GM21381 (cell line): ENCODE results near the gene ARHGAP20.
"Not testable (repeated sequence)": the region's sequence is repeated elsewhere in the genome, so short reads cannot be mapped to it uniquely, and the experiment has no call there.

Source experiments
- ATAC-seq: cut with Tn5 transposase; IDR thresholded peaks from one replicate; pipeline ENCODE4 v1.9.1; 2021; ENCODE audit warnings: mild to moderate bottlenecking, moderate library complexity; ENCODE audit not compliant: unreplicated experiment

ARHGAP20 gene

GRCh38 chr11:110716361-110716760 is 4.1 kb upstream of the ARHGAP20 start:
- no peak for ATAC-seq

- no peak for ATAC-seq
These were observed 3.3 kb upstream of the ARHGAP20 start for GRCh38 chr11:110715541-110715940.

GRCh38 chr11:110713449-110713776 is 1.2 kb upstream of the ARHGAP20 start:
- no peak for ATAC-seq

GRCh38 chr11:110712659-110713448 is 617 bp upstream of the ARHGAP20 start:
- ATAC-seq, result peak; percentile 17

- ATAC-seq, result no peak
These were observed 825 bp downstream of the ARHGAP20 start for GRCh38 chr11:110711448-110711775.

GRCh38 chr11:110710628-110711381 is 1.4 kb downstream of the ARHGAP20 start:
- ATAC-seq, result no peak

- ATAC-seq, result no peak
These were observed 7.9 kb downstream of the ARHGAP20 start for GRCh38 chr11:110704210-110704864.

GRCh38 chr11:110691926-110692325 is 20.3 kb downstream of the ARHGAP20 start:
- ATAC-seq, result no peak

- no peak for ATAC-seq
These were observed 22.9 kb downstream of the ARHGAP20 start for GRCh38 chr11:110689306-110689705.

- no peak for ATAC-seq
These were observed 32.8 kb downstream of the ARHGAP20 start for GRCh38 chr11:110679323-110679975.

GRCh38 chr11:110675548-110675947 is 36.7 kb downstream of the ARHGAP20 start:
- ATAC-seq, result no peak

- no peak for ATAC-seq
These were observed 46.4 kb downstream of the ARHGAP20 start for GRCh38 chr11:110665689-110666465.

GRCh38 chr11:110655967-110656366 is 56.3 kb downstream of the ARHGAP20 start:
- no peak for ATAC-seq

GRCh38 chr11:110654456-110654855 is 57.8 kb downstream of the ARHGAP20 start:
- no peak for ATAC-seq

- no peak for ATAC-seq
These were observed 67.0 kb downstream of the ARHGAP20 start for GRCh38 chr11:110645253-110645652.

GRCh38 chr11:110634370-110634769 is 77.9 kb downstream of the ARHGAP20 start:
- ATAC-seq, result no peak

- no peak for ATAC-seq
These were observed 80.7 kb downstream of the ARHGAP20 start for GRCh38 chr11:110631551-110631950.

- ATAC-seq, result no peak
These were observed 82.6 kb downstream of the ARHGAP20 start for GRCh38 chr11:110629594-110629993.

GRCh38 chr11:110621826-110622225 is 90.4 kb downstream of the ARHGAP20 start:
- ATAC-seq, result no peak

GRCh38 chr11:110619366-110619765 is 92.9 kb downstream of the ARHGAP20 start:
- ATAC-seq, result not testable (repeated sequence)

GRCh38 chr11:110614031-110614430 is 98.2 kb downstream of the ARHGAP20 start:
- ATAC-seq, result no peak
